ENCODE results near the gene ZBTB7B.

GRCh38 chr1:155019377-155020245, 17.0 kb downstream of the ZBTB7B start:
- no peak for TF ChIP-seq CTCF (conservative IDR thresholded peaks at IDR 0.05 in 1 of 2, IDR thresholded peaks at IDR 0.05 in 1 of 2; ENCODE audit: extremely low read depth in 1 of 2, insufficient read depth in 1 of 2, low read depth in 1 of 2, low read length in 2 of 2)
- no peak for TF ChIP-seq EZH2 (IDR thresholded peaks at IDR 0.05; ENCODE audit: borderline replicate concordance, low read length)
